Measurements from ENCODE around the gene ARAP1. TPM values are rescaled to one million over a fixed set of nuclear protein-coding genes. Genes with fewer than 3 reads are reported as not detected.

Gene ARAP1
- total RNA-seq, 4 donors from 2014 or later = 90.3 to 146 (median 122) TPM

DNA sequence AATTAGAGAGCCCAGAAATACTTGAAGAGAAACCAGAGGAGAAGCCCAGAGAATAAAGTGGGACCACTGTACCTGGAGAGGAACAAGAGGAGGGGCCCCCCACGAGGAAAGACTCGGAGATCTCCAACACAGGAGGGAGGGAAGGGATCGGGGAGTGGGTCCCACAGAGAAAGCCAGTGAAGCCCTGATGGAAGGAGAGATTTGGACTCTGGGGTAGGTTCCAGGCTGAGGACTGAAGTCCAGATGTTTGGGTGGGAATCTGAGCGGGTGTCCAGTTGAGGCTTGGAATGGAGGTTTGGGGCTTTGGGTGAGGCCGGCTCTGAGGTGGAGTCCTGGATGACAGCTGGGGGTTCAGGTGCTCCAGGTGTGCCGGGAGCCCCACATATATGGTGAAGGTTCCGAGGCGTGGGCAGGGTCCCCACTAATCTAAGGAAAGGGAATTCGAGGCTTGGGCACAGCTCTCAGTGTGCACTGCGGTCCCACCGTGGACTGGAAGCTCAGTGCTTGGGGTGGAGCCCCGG lies 110.6 kb downstream of the ARAP1 start:
- H3K4me1 ChIP-seq = peaks cover 11% of the 10 kb centered on the region in 2 donors
- H3K36me3 ChIP-seq = no peaks in the 10 kb centered on the region
- 35 to 52% methylated on average over 9 to 12 of the region's 12 CpGs for WGBS, 2 donors
- H3K27ac ChIP-seq = peak overlapping the region in 1 of 3 donors; percentile 50
- no peaks in the 10 kb centered on the region for H3K9me3 ChIP-seq
- DNase-seq = no peak
- H3K27me3 ChIP-seq = no peaks in the 10 kb centered on the region
- no peak for TF ChIP-seq POLR2A (IDR thresholded peaks at IDR 0.05)
- TF ChIP-seq, protein P1, sequence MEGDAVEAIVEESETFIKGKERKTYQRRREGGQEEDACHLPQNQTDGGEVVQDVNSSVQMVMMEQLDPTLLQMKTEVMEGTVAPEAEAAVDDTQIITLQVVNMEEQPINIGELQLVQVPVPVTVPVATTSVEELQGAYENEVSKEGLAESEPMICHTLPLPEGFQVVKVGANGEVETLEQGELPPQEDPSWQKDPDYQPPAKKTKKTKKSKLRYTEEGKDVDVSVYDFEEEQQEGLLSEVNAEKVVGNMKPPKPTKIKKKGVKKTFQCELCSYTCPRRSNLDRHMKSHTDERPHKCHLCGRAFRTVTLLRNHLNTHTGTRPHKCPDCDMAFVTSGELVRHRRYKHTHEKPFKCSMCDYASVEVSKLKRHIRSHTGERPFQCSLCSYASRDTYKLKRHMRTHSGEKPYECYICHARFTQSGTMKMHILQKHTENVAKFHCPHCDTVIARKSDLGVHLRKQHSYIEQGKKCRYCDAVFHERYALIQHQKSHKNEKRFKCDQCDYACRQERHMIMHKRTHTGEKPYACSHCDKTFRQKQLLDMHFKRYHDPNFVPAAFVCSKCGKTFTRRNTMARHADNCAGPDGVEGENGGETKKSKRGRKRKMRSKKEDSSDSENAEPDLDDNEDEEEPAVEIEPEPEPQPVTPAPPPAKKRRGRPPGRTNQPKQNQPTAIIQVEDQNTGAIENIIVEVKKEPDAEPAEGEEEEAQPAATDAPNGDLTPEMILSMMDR (IDR thresholded peaks at IDR 0.05) = no peak
- H3K4me3 ChIP-seq (replicated peaks in 1 of 3) = peak overlapping the region in 2 of 3 donors; percentile 44 to 50
- intact Hi-C loops (cut with DNase I) = loop anchor here (10.0 kb wide), 1 partner anchor 167 kb away; no protein-coding TSS in a partner anchor

DNA sequence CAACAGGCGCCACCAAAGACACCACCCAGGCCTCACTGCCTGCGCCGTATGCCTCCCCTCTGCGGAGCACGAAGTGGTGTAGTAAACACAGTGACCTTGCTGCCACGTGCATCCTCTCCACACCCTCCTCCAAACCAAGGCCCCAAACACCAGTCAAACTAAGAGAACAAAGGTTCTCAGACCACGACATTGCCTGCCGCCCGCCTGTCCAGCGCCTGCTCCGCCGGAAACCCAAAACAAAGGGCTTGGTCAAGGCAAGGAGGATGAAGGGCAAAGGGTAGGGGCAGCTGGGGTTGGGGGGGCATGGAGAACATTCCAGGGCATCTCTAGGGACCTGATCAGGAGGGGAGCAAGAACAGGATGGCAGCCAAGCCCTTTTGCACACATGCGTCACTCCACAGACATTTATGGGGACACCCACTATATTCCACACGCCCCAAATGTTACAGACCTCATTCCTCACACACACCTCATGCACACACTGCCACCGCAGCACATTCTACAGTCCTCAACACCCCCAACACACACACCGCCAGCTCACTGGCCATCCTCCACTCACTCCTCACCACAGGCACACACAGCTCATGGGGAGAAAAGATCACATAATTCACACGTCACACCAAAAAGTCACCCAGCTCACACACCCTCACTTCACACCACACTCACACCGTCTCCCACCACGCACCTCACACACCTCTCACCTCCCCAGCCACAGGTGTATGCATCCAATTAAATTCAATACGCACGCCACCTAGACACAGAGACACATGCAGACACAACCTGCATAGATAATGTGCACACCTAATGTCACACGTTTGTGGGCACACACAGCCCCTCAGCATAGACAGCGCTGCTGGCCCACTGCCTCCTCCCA lies 112.5 kb downstream of the ARAP1 start:
- H3K9me3 ChIP-seq = no peaks in the 10 kb centered on the region
- TF ChIP-seq, protein P1 (IDR thresholded peaks at IDR 0.05) = no peak
- no peak for TF ChIP-seq POLR2A (IDR thresholded peaks at IDR 0.05)
- intact Hi-C loops (cut with DNase I) = loop anchor here (10.0 kb wide), 1 partner anchor 165 kb away; no protein-coding TSS in a partner anchor
- no peaks in the 10 kb centered on the region for H3K36me3 ChIP-seq
- WGBS, 2 donors = 65 to 75% methylated on average over 17 to 23 of the region's 23 CpGs
- no peaks in the 10 kb centered on the region for H3K27me3 ChIP-seq
- no peak for DNase-seq
- H3K4me3 ChIP-seq (replicated peaks in 1 of 3) = peak overlapping the region in 1 of 3 donors; percentile 14
- peaks cover 11% of the 10 kb centered on the region in 2 donors for H3K4me1 ChIP-seq
- peak overlapping the region in 1 of 3 donors; percentile 12 for H3K27ac ChIP-seq

DNA sequence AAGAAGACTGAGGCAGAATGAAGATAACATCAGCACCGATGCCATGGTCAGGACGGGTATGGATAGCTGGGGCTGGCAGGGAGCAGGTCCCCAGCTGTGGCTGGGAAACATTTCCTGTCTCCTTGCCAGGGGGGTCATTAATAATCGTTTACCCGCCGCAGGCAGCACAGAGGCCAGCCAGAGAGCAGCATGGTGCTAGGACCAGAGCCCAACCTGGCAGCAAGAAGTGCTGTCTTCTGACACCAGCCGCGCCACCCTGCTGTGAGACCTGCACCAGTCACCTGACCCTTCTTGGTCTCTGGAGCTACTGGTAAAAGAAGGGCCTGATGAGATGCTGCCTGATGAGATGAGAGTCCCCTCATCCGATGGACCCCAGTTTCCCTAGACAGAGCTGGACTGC lies 114.3 kb downstream of the ARAP1 start:
- TF ChIP-seq, protein P1 (IDR thresholded peaks at IDR 0.05) = no peak
- TF ChIP-seq POLR2A (IDR thresholded peaks at IDR 0.05) = no peak
- no peaks in the 10 kb centered on the region for H3K27me3 ChIP-seq
- H3K27ac ChIP-seq = no peak overlapping the region
- peaks cover 6 to 8% of the 10 kb centered on the region in 2 donors for H3K4me1 ChIP-seq
- no peaks in the 10 kb centered on the region for H3K36me3 ChIP-seq
- no peaks in the 10 kb centered on the region for H3K9me3 ChIP-seq
- H3K4me3 ChIP-seq (replicated peaks in 1 of 3) = no peak overlapping the region
- intact Hi-C loops (cut with DNase I) = no loop called here
- DNase-seq = no peak
- 62 to 71% methylated on average over 5 to 8 of the region's 8 CpGs for WGBS, 2 donors

DNA sequence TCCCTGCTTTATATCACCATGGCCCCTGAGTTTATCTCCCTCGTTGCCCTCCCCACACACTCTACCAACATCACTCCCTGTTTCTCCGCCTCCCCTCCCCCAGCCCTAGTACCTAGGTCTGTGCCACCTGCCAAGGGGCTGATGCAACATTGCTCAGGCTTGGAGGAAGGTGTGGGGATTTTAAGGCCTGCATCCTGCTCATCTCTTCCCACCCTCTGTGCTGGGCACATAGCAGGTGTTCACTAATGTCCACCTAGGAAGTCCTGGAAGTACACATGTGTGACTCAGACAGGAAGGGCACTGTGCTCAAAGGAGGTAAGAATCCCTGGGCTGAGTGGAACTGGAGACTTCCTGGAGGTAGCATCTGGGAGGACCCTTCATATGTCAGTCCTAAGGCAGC lies 115.0 kb downstream of the ARAP1 start:
- no peaks in the 10 kb centered on the region for H3K9me3 ChIP-seq
- H3K4me1 ChIP-seq = peaks cover 4 to 6% of the 10 kb centered on the region in 2 donors
- WGBS, 2 donors = 77 to 81% methylated on average over 2 of the region's 2 CpGs
- intact Hi-C loops (cut with DNase I) = no loop called here
- no peak overlapping the region for H3K27ac ChIP-seq
- no peaks in the 10 kb centered on the region for H3K36me3 ChIP-seq
- no peak overlapping the region for H3K4me3 ChIP-seq (replicated peaks in 1 of 3)
- no peaks in the 10 kb centered on the region for H3K27me3 ChIP-seq
- no peak for DNase-seq
- TF ChIP-seq, protein P1 (IDR thresholded peaks at IDR 0.05) = no peak
- no peak for TF ChIP-seq POLR2A (IDR thresholded peaks at IDR 0.05)

DNA sequence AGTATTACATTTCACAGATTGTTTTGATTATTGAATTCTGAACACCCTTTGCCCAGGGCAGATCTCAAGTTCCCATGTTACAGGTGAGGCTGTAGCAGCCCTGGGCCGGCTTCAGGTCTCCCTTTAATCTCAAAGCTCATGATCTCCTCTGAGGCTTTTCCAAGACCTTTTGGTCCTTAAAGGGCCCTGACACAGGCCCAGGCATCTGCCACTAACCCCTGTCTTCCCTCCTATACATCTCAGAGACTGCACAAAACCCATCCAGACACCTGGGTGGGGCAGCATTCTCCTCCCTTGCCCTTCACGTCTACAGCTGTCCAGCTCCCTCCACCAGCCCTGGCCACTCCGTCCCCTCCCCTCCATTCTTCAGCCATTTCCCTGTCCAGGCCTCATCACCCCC lies 115.8 kb downstream of the ARAP1 start:
- intact Hi-C loops (cut with DNase I) = no loop called here

More for the DNA sequence above, 115.8 kb downstream of the ARAP1 start:
- H3K27me3 ChIP-seq = no peaks in the 10 kb centered on the region
- peak overlapping the region in 1 of 3 donors; percentile 43 for H3K27ac ChIP-seq
- WGBS, 2 donors = 75 to 77% methylated on average over 3 of the region's 3 CpGs
- H3K4me1 ChIP-seq = peaks cover 0 to 2% of the 10 kb centered on the region in 2 donors
- TF ChIP-seq, protein P1 (IDR thresholded peaks at IDR 0.05) = no peak
- no peak for TF ChIP-seq POLR2A (IDR thresholded peaks at IDR 0.05)
- H3K36me3 ChIP-seq = no peaks in the 10 kb centered on the region
- no peak overlapping the region for H3K4me3 ChIP-seq (replicated peaks in 1 of 3)
- DNase-seq = no peak
- H3K9me3 ChIP-seq = no peaks in the 10 kb centered on the region
